RWPE1 (cell line): ENCODE results near the gene RIPK3.

Experiments used
- CTCF ChIA-PET: fragments of 350-600 bp; sonication (Branson Sonifier 250); formaldehyde crosslinking; extraction: SDS; loops from one replicate; lab custom pipeline; 2021; lab: Yijun Ruan, JAX
- POLR2A ChIA-PET: fragments of 400-600 bp; formaldehyde crosslinking; extraction: SDS; loops from one replicate; lab custom pipeline; 2020; ENCODE audit warnings: antibody characterized with exemption; ENCODE audit not compliant: low non-redundant PET; lab: Yijun Ruan, JAX
- DNase-seq: peaks from one replicate; pipeline ENCODE4 v3.0.0; 2012; ENCODE audit warnings: low spot score
- H3K27ac ChIP-seq: fragments of 450-650 bp; 2 replicates; pipeline ENCODE4 v1.5.1; 2017
- TF ChIP-seq, protein P1 (sequence below): fragments of 450-650 bp; conservative IDR thresholded peaks from 2 replicates; pipeline ENCODE4 v1.5.1; 2017; ENCODE audit warnings: low read depth, mild to moderate bottlenecking

Gene RIPK3

DNA sequence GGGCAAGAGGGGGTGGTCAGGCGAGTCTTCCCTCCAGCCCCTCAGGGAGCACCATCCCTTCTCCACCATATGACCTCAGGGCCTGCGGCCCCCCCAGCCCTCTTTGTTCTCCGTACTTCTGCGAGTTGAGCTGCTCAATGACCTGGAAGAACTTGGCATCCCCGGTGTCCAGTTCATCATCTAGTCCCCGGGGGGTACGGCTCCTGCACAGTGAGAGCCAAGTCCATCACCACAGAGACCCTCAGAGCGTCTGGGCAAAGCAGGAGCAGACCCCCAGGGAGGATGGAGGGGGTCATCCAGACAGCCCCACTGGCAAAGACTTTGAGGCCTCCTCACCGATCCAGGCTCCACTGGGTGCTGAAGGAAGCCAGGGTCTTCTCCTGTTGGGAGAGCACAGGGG, 13.8 kb downstream of the RIPK3 start:
- ChIA-PET POLR2A (no interaction called here), CTCF (interaction anchor here (0.9 to 2.3 kb wide), 4 partner anchors 17 to 111 kb away, joined by 3 to 11 read pairs (median 7); partner anchors contain the start of genes CIDEB and LTB4R2)
- no peak for DNase-seq
- TF ChIP-seq, protein P1, sequence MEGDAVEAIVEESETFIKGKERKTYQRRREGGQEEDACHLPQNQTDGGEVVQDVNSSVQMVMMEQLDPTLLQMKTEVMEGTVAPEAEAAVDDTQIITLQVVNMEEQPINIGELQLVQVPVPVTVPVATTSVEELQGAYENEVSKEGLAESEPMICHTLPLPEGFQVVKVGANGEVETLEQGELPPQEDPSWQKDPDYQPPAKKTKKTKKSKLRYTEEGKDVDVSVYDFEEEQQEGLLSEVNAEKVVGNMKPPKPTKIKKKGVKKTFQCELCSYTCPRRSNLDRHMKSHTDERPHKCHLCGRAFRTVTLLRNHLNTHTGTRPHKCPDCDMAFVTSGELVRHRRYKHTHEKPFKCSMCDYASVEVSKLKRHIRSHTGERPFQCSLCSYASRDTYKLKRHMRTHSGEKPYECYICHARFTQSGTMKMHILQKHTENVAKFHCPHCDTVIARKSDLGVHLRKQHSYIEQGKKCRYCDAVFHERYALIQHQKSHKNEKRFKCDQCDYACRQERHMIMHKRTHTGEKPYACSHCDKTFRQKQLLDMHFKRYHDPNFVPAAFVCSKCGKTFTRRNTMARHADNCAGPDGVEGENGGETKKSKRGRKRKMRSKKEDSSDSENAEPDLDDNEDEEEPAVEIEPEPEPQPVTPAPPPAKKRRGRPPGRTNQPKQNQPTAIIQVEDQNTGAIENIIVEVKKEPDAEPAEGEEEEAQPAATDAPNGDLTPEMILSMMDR = no peak
- H3K27ac ChIP-seq = no peak overlapping the region

DNA sequence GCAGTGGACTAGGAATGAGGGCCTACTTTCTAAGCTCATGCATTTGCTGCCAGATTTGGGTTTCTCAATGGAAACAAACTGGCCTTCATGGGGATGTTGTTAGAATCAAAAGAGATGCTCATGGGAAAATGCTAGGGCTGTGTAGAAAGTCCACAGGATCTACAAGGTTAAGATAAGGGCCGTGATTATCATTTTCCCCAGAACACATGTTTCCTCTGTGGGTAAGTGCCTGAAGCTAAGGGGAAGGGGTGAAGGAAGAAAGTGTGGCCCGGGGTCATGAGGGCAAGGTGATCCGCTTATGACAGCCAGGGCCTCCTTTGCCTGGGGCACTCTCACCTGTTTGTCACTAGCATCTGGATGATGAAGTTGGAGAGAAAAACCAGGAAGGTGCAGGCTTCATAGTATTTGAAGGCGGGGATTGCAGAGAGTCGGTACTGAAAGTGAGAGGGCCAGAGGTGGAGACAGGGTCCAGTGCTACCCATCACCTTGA, 14.7 kb downstream of the RIPK3 start:
- POLR2A ChIA-PET = no interaction called here

DNA sequence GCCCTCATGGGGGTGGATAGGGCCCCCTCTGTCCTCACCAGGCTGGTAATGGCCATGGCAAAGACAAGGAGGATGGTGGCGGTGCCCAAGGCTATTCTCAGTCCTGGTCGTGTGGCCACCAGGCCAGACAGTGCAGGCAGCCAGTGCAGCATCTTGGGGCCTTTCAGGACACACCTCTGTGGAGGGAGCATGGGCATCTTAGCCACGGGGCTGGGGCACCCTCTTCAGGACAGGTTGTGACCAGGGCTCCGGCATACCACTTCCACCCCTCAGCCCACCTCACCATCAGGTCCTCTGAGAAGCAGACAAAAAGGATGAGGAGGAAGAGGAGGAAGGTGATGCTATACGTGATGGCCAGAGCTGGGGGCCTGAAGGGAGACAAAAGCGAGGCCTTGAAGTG, 15.8 kb downstream of the RIPK3 start:
- TF ChIP-seq, protein P1 = no peak
- H3K27ac ChIP-seq = no peak overlapping the region
- CTCF ChIA-PET = no interaction called here
- no peak for DNase-seq
- POLR2A ChIA-PET = no interaction called here

More for the DNA sequence above, 14.7 kb downstream of the RIPK3 start:
- TF ChIP-seq, protein P1 = no peak
- H3K27ac ChIP-seq = no peak overlapping the region
- no peak for DNase-seq
- CTCF ChIA-PET = interaction anchor here (0.6 to 1.6 kb wide), 6 partner anchors 9 to 1257 kb away, joined by 3 to 11 read pairs (median 3); partner anchors contain the start of gene CIDEB

DNA sequence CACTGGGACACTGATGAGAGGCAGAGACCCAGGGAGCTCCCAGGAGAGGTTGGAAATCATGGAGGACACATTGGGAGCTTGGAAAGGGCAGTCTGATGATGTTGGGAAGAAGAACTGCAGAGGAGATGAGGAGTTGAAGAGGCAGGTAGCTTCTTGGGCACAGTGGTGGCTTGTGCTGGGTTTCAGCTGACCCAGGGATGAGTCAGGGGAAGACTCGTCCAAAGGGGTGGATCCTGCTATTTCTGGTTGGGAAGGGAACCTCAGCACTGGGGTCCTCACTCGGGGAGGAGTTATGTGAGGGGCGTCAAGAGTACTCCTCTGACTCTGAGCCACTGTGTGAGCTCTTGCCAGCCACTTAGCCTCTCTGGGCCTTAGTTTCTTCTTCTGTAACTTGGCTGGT, 16.4 kb downstream of the RIPK3 start:
- ChIA-PET POLR2A (no interaction called here), CTCF (interaction anchor here (1.0 kb wide), 1 partner anchor 13 kb away, joined by 3 read pairs; no protein-coding TSS in a partner anchor)
- no peak overlapping the region for H3K27ac ChIP-seq
- no peak for DNase-seq
- TF ChIP-seq, protein P1 = no peak

DNA sequence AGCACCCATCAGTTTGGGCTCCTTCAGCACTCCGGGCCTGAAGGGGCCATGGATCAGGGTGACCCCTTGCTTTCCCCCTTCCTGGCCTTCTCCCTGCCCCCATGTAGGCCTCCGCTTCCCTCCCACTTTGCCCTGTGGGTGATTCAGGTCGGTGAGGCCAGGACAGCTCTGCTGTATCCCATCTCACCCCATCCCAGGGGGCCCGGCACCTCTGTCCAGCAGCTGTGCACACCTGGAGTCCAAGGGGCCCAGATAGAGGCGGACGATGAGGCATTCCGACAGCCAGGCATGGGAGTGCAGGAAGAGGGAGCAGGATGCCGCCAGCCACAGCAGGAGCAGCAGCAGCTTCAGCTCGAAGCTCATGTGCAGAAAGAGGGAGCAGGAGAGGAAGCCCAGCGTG, 17.1 kb downstream of the RIPK3 start:
- CTCF ChIA-PET = interaction anchor here (1.0 to 1.6 kb wide), 2 partner anchors 11 to 12 kb away, joined by 3 to 10 read pairs; no protein-coding TSS in a partner anchor
- no peak for DNase-seq
- no peak overlapping the region for H3K27ac ChIP-seq
- TF ChIP-seq, protein P1 = no peak
- POLR2A ChIA-PET = no interaction called here

DNA sequence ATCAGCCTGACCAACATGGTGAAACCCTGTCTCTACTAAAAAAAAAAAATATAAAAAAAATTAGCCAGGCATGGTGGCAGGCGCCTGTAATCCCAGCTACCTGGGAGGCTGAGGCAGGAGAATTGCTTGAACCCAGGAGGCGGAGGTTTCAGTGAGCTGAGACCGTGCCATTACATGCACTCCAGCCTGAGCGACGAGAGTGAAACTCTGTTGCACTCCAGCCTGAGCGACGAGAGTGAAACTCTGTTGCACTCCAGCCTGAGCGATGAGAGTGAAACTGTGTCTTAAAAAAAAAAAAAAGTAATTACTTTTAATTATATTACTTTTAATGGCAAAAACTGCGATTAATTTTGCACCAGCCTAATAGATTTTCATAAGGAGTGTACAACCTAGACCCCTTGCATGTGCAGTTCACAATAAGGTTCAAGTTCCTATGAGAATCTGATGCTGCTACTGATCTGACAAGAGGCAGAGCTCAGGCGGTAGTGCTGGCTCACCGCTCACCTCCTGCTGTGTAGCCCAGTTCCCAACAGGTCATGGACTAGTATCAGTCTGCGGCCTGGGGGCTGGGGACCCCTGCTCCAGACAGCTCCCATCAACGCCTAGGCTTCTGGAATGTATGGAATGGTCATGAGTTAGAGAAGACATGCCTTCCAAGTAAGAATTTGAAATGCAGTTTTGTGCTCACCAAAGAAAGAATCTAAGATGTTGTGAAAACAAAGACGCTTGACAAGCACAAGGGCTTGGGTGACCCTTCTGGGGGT, 18.4 kb downstream of the RIPK3 start:
- no peak for DNase-seq
- ChIA-PET POLR2A (no interaction called here), CTCF (interaction anchor here (0.5 to 1.6 kb wide), 2 partner anchors 11 to 12 kb away, joined by 3 to 10 read pairs; no protein-coding TSS in a partner anchor)
- H3K27ac ChIP-seq = no peak overlapping the region
- TF ChIP-seq, protein P1 = no peak
